Measurements from ENCODE around the gene CELF5.

DNA sequence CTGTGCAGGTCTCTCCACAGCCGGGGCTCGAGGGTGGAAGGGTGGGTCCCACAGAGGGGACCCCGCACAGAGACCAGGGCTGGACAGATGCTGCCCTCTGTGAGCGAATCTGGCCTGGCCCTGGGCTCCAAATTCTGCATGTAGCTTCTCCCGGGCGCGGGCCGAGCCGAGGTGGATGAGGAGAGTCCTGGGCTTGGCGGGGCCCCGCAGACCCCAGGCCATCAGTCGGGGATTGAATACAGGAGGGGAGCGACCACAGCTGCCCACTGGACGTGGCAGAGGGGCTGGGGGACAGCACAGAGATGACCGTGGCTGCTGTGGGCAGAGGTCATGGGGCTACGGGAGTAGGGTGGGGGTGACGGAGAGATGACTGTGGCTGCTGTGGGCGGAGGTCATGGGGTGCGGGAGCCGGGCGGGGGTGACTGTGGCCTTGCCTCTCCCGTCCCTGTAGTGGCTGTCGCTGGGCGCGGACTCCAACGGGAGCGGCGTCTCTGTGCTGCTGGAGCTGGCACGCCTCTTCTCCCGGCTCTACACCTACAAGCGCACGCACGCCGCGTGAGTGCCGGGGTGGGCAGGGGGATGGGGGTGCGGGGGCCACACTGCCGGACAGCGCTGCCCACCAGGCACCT, 23.3 kb upstream of the CELF5 start:
- TF ChIP-seq POLR2A (IDR thresholded peaks at IDR 0.05): no peak
- TF ChIP-seq, protein P1, sequence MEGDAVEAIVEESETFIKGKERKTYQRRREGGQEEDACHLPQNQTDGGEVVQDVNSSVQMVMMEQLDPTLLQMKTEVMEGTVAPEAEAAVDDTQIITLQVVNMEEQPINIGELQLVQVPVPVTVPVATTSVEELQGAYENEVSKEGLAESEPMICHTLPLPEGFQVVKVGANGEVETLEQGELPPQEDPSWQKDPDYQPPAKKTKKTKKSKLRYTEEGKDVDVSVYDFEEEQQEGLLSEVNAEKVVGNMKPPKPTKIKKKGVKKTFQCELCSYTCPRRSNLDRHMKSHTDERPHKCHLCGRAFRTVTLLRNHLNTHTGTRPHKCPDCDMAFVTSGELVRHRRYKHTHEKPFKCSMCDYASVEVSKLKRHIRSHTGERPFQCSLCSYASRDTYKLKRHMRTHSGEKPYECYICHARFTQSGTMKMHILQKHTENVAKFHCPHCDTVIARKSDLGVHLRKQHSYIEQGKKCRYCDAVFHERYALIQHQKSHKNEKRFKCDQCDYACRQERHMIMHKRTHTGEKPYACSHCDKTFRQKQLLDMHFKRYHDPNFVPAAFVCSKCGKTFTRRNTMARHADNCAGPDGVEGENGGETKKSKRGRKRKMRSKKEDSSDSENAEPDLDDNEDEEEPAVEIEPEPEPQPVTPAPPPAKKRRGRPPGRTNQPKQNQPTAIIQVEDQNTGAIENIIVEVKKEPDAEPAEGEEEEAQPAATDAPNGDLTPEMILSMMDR (IDR thresholded peaks at IDR 0.05): no peak
